GM21515 (cell line): ENCODE results near the gene CLEC19A.
"Not testable (repeated sequence)": the region's sequence is repeated elsewhere in the genome, so short reads cannot be mapped to it uniquely, and the experiment has no call there.

Experiments used
- ATAC-seq: cut with Tn5 transposase; IDR thresholded peaks from one replicate; pipeline ENCODE4 v1.9.1; 2021; ENCODE audit not compliant: unreplicated experiment

CLEC19A gene

GRCh38 chr16:19321186-19321585 is 35.7 kb downstream of the CLEC19A start:
- not testable (repeated sequence) for ATAC-seq

GRCh38 chr16:19323596-19323995 is 38.1 kb downstream of the CLEC19A start:
- ATAC-seq, result no peak

- no peak for ATAC-seq
Measured at GRCh38 chr16:19328364-19328763, 42.8 kb downstream of the CLEC19A start.

GRCh38 chr16:19329932-19330331 is 44.4 kb downstream of the CLEC19A start:
- no peak for ATAC-seq

- no peak for ATAC-seq
Measured at GRCh38 chr16:19330841-19331397, 45.4 kb downstream of the CLEC19A start.

- no peak for ATAC-seq
Measured at GRCh38 chr16:19331794-19332193, 46.3 kb downstream of the CLEC19A start.

GRCh38 chr16:19338335-19338734 is 52.8 kb downstream of the CLEC19A start:
- no peak for ATAC-seq

- ATAC-seq, result no peak
Measured at GRCh38 chr16:19344224-19344801, 58.8 kb downstream of the CLEC19A start.

- ATAC-seq, result no peak
Measured at GRCh38 chr16:19344980-19345379, 59.4 kb downstream of the CLEC19A start.

- ATAC-seq, result no peak
Measured at GRCh38 chr16:19346335-19346922, 60.9 kb downstream of the CLEC19A start.

- no peak for ATAC-seq
Measured at GRCh38 chr16:19348125-19348524, 62.6 kb downstream of the CLEC19A start.

- ATAC-seq, result no peak
Measured at GRCh38 chr16:19348578-19349315, 63.2 kb downstream of the CLEC19A start.

GRCh38 chr16:19354371-19354770 is 68.8 kb downstream of the CLEC19A start:
- ATAC-seq, result no peak

GRCh38 chr16:19356024-19356952 is 70.8 kb downstream of the CLEC19A start:
- no peak for ATAC-seq

GRCh38 chr16:19359556-19359955 is 74.0 kb downstream of the CLEC19A start:
- ATAC-seq, result no peak
